Activated CD4-positive, alpha-beta T cell treated with anti-CD3 and anti-CD28 coated beads, Interleukin-2, amount 10 ng/mL, durations not matched to agents 24 days and 14 days (primary cell): ENCODE data around the gene GUCY2D. TPM values are rescaled to one million over a fixed set of nuclear protein-coding genes. Genes with fewer than 3 reads are reported as not detected.

ENCODE experiments used
- DNase-seq: peaks from one replicate; pipeline ENCODE4 v3.0.0; 2022
- H3K27ac Mint-ChIP-seq: one replicate; pipeline ENCODE4 v1.8.0; 2022; ENCODE audit warnings: mild to moderate bottlenecking, mixed read lengths
- H3K27me3 Mint-ChIP-seq: one replicate; pipeline ENCODE4 v1.8.0; 2022; ENCODE audit warnings: mixed read lengths
- H3K36me3 Mint-ChIP-seq: one replicate; pipeline ENCODE4 v1.8.0; 2022; ENCODE audit warnings: low read depth, mild to moderate bottlenecking, mixed read lengths
- H3K4me1 Mint-ChIP-seq: one replicate; pipeline ENCODE4 v1.8.0; 2021; ENCODE audit warnings: mixed read lengths
- H3K4me3 Mint-ChIP-seq: one replicate; pipeline ENCODE4 v1.8.0; 2022; ENCODE audit warnings: mild to moderate bottlenecking, moderate library complexity, mixed read lengths
- H3K9me3 Mint-ChIP-seq: one replicate; pipeline ENCODE4 v1.8.0; 2021; ENCODE audit warnings: mixed read lengths
- intact Hi-C: fragments of 100-400 bp; cut with micrococcal nuclease; formaldehyde crosslinking; loops from one replicate; pipeline ENCODE4 v1.15.1; 2023
- total RNA-seq: library from RNA; stranded (reverse); gene quantifications from 2 replicates; pipeline ENCODE4 v1.2.3, GENCODE V29; 2022

GUCY2D gene
- total RNA-seq, 1 donor from 2014 or later, result not detected

DNA sequence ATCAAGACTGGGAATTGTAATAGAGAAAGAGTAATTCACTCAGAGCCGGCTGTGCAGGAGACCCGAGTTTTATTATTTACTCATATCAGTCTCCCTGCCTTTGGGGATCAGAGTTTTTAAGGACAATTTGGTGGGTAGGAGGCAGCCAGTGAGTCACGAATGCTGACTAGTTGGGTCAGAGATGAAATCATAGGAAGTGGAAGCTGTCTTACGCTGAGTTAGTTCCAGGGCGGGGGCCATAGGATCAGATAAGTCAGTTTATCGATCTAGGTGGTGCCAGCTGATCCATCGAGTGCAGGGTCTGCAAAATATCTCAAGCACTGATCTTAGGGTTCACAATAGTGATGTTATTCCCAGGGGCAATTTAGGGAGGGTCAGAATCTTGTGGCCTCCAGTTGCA is 20.2 kb upstream of the GUCY2D start:
- peaks cover 1% of the 10 kb centered on the region for H3K4me1 Mint-ChIP-seq
- no peak overlapping the region for H3K4me3 Mint-ChIP-seq
- H3K27me3 Mint-ChIP-seq, result peaks cover 29% of the 10 kb centered on the region
- no peak overlapping the region for H3K27ac Mint-ChIP-seq
- peaks cover 2% of the 10 kb centered on the region for H3K36me3 Mint-ChIP-seq
- DNase-seq, result no peak
- peaks cover 4% of the 10 kb centered on the region for H3K9me3 Mint-ChIP-seq
- intact Hi-C loops, result no loop called here

DNA sequence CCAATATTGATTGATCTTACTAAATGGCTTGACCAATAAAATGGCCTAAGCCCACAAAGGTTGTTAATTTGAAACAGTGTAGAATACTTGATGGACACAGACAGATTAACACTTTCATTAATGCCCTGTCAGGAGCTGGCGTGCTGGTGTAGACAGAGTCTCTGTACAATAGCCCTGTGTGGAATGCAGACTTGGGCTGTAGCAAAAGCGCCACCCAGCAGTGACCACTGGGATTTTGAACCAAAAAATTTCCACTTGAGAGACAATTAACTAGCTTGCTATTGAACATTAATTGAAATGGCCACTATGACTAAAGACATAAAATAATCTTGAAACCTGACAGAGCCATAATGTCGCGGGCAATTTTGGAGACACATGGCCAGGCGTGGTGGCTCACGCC is 19.7 kb upstream of the GUCY2D start:
- intact Hi-C loops, result no loop called here
- H3K36me3 Mint-ChIP-seq, result peaks cover 2% of the 10 kb centered on the region
- DNase-seq, result no peak
- peaks cover 3% of the 10 kb centered on the region for H3K9me3 Mint-ChIP-seq
- peaks cover 30% of the 10 kb centered on the region for H3K27me3 Mint-ChIP-seq
- H3K27ac Mint-ChIP-seq, result no peak overlapping the region
- H3K4me3 Mint-ChIP-seq, result no peak overlapping the region
- H3K4me1 Mint-ChIP-seq, result peaks cover 1% of the 10 kb centered on the region

DNA sequence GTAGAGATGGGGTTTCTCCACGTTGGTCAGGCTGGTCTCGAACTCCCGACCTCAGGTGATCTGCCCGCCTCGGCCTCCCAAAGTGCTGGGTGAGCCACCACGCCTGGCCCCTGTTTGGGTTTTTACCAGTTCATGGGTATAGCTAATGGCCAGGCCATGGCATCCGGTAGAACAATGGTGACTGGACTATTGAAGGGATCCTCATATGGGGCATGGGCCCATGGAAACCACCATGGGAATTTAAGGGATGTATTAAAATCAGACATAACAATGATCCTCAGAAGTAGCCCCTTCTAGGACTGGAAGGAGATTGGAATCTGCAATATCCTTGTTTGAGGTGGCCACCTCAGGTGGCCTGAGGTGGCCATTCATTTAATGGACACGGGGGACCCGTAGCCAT is 17.5 kb upstream of the GUCY2D start:
- Mint-ChIP-seq H3K9me3 (no peaks in the 10 kb centered on the region), H3K27ac (no peak overlapping the region), H3K36me3 (no peaks in the 10 kb centered on the region), H3K4me1 (peaks cover 9% of the 10 kb centered on the region), H3K4me3 (no peak overlapping the region), H3K27me3 (peaks cover 23% of the 10 kb centered on the region)
- DNase-seq, result no peak
- intact Hi-C loops, result no loop called here

DNA sequence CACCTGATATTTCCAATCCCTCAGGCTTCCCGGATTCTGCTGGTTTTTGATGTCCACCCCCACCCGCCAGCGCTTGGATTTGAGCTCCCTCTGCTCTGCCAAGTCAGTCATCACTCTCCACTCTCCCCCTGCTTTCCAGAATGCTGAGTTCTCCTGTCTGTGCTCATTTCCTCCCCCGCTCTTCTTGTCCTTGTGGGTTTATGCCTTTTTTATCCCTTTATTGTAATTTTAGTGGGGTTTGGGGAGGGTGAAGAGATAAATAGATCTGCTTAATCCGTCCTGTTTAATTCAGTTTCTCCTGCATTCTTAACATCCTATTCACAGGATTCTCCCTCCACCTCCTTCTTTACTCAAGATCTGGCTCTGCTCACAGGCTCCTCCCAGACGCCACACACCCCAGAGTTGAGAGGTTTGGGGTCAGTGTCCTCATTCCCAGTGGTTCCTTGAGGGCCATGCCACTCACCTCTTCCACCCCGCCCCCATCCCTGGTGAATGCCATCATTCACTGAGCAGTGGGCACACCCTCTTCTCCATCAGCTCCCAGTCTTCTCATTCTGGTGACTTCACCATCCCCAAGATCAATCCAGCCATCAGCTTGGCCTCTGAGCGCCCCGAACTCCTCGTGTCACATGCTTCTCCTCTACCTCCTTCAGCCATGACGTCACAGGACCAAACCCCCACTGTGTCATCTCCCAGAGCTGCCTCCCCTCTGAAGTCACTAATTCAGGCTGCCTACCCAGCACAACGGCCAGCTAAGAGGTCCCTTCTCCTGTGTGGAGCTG is 15.1 kb upstream of the GUCY2D start:
- no peak for DNase-seq
- peaks cover 19% of the 10 kb centered on the region for H3K4me1 Mint-ChIP-seq
- no peak overlapping the region for H3K27ac Mint-ChIP-seq
- intact Hi-C loops, result no loop called here
- H3K4me3 Mint-ChIP-seq, result no peak overlapping the region
- no peaks in the 10 kb centered on the region for H3K36me3 Mint-ChIP-seq
- no peaks in the 10 kb centered on the region for H3K9me3 Mint-ChIP-seq
- peaks cover 18% of the 10 kb centered on the region for H3K27me3 Mint-ChIP-seq

DNA sequence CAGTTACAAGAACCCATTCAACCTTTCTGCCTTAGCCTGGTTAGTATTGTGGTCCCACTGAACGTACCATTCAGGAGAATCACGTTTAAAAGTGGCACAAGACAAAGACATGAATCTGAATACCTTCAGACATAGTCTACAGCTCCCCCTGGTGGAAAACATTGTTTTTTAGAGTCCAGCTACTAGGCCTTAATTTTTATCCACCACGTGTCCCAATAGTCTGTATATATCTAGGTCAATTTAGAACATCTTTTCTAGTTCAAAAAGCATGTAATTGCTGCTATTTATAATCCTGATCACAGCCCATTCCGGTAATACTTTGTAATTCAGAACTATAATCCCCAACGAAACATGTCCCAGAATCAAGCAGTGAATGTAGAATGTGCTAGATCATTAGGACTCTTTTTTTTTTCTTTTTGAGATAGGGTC is 13.7 kb upstream of the GUCY2D start:
- Mint-ChIP-seq H3K27me3 (peaks cover 19% of the 10 kb centered on the region), H3K9me3 (no peaks in the 10 kb centered on the region), H3K4me3 (peak overlapping the region; percentile 46), H3K27ac (peak overlapping the region; percentile 87), H3K36me3 (no peaks in the 10 kb centered on the region), H3K4me1 (peaks cover 19% of the 10 kb centered on the region)
- intact Hi-C loops, result loop anchor here (1.0 to 2.0 kb wide), 4 partner anchors 56 to 166 kb away; partner anchors contain the start of gene CNTROB
- peak; percentile 92 for DNase-seq

DNA sequence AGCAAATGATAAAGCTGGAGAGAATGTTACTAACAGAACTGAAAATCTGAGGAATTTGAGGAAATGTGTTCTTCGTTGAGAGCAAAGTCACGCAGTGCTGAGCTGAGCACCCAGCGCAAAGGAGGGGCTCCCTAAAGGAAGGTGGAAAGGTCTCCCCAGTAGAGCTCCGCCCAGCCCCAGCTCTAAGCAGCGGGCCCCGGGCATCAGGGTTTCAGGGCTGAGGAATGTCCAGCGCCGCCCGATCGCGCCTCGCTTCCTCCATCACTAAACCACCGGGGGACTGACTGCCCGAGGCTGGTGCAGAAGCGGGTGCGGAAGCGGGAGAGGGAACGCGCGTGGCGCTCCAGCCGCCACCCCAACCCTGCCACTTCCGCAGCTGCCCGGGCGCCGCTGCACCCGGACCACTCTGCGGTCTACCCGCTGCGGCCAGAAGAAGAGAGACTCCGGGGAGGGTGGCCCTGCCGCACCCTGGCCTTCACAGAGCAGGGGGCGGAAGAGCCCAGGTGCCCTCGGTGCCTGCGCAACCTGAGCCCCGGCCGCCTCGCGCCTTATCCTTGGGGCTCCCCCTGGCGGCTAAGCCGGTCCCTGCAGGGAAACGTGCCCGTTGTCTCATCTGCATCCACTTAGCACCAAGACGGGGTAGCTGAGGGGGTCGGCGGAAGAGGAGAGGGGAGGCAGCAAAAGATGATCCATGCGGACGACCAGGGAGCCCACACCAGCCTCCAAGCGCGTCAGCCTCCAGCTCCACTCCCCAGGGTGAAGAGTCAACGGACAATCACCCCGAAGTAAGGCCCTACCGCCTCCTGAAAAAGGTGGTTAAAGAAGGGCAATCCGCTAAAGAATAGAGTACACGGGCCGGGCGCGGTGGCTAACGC is 12.4 kb upstream of the GUCY2D start:
- peaks cover 19% of the 10 kb centered on the region for H3K4me1 Mint-ChIP-seq
- H3K27ac Mint-ChIP-seq, result peak overlapping the region; percentile 87
- intact Hi-C loops, result loop anchor here (1.0 to 2.0 kb wide), 4 partner anchors 67 to 247 kb away; no protein-coding TSS in a partner anchor
- H3K27me3 Mint-ChIP-seq, result peaks cover 22% of the 10 kb centered on the region
- H3K36me3 Mint-ChIP-seq, result no peaks in the 10 kb centered on the region
- no peaks in the 10 kb centered on the region for H3K9me3 Mint-ChIP-seq
- DNase-seq, result peak; percentile 98
- H3K4me3 Mint-ChIP-seq, result peak overlapping the region; percentile 79

DNA sequence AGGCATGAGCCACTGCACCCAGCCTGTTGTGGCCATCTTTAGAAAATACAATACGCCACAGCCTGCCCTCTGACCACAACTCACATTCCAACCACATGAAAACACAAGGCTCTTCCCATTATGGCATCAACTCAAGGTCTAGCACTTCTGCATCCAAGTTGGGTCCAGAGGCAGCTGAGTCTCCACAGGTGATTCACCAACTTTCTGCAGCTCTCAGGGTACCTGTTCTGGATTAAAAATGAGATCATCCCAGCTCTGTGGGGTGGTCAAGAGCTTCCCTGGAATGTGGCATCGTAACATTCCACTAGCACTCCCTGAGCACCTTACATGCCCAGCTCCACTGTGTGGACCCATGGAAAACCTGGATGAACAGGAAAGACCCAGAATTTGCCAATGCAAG is 9.9 kb upstream of the GUCY2D start:
- DNase-seq, result no peak
- H3K4me1 Mint-ChIP-seq, result peaks cover 23% of the 10 kb centered on the region
- H3K9me3 Mint-ChIP-seq, result no peaks in the 10 kb centered on the region
- intact Hi-C loops, result no loop called here
- H3K36me3 Mint-ChIP-seq, result no peaks in the 10 kb centered on the region
- no peak overlapping the region for H3K4me3 Mint-ChIP-seq
- no peak overlapping the region for H3K27ac Mint-ChIP-seq
- H3K27me3 Mint-ChIP-seq, result peaks cover 23% of the 10 kb centered on the region

DNA sequence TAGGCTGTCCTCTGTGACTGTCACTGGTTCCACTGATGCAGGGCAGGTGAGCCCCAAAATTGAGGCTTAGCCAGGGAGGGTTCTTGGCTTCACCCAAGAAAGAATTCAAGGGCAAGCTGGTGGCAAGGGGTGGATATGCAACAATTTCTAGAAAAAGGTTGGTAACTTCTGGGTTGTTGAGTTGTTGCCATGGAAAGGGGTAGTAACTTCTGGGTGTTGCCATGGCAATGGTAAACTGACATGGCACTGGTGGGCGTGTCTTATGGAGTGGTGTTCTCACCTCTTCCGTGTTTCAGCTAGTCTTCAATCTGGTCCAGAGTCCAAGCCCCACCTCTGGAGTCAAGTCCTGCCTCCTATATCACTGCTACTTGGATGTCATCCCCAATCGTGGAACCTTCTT is 9.5 kb upstream of the GUCY2D start:
- Mint-ChIP-seq H3K27ac (peak overlapping the region; percentile 19), H3K36me3 (no peaks in the 10 kb centered on the region), H3K4me3 (no peak overlapping the region), H3K4me1 (peaks cover 23% of the 10 kb centered on the region), H3K27me3 (peaks cover 23% of the 10 kb centered on the region), H3K9me3 (no peaks in the 10 kb centered on the region)
- intact Hi-C loops, result no loop called here
- peak; percentile 67 for DNase-seq

DNA sequence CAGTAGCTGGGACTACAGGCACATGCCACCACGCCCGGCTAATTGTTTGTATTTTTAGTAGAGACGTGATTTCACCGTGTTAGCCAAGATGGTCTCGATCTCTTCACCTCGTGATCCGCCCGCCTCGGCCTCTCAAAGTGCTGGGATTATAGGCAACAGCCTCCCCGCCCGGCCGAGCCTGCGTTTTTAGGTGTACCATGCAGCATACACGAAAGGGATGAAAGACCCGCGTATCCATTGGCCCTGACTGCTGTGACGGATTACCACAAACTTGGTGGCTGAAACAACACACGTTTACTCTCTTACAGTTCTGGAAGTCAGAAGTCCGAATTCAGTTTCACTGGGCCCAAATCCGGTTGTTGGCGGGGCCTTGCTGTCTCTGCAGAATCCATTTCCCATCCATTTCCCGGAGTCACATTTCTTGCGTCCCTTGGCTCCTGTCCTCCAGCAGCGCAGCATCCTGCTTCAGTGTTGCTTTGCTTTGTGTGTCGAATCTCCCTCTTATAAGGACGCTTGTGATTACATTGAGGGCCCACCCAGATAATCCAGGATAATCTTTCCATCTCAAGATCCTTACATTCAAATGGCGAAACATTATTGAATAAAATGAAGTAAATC is 8.3 kb upstream of the GUCY2D start:
- intact Hi-C loops, result no loop called here
- H3K36me3 Mint-ChIP-seq, result no peaks in the 10 kb centered on the region

DNA sequence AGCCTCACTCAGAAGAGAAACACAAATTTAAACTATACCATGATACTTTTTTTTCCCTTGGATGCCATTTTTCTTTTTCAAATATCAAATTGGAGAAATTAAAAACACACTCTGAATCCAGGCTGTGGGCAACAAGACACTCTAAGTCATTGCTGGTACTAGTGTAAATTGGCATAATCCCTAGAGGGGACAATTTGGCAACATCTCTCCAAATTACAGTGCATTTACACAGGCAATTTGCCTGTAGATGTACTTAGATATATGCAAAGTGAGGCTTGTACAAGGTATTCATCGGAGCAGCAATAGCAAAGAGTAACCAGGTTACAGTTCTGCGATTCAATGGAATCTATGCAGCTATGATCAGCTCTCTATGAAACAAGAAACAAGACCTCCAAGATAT is 6.7 kb upstream of the GUCY2D start:
- DNase-seq, result no peak
- peaks cover 37% of the 10 kb centered on the region for H3K27me3 Mint-ChIP-seq
- H3K27ac Mint-ChIP-seq, result no peak overlapping the region
- no peaks in the 10 kb centered on the region for H3K9me3 Mint-ChIP-seq
- H3K4me3 Mint-ChIP-seq, result no peak overlapping the region
- no peaks in the 10 kb centered on the region for H3K36me3 Mint-ChIP-seq
- intact Hi-C loops, result no loop called here
- H3K4me1 Mint-ChIP-seq, result peaks cover 8% of the 10 kb centered on the region

More for the DNA sequence above, 8.3 kb upstream of the GUCY2D start:
- no peak for DNase-seq
- Mint-ChIP-seq H3K27ac (no peak overlapping the region), H3K4me3 (no peak overlapping the region), H3K27me3 (peaks cover 28% of the 10 kb centered on the region), H3K9me3 (no peaks in the 10 kb centered on the region), H3K4me1 (peaks cover 20% of the 10 kb centered on the region)

DNA sequence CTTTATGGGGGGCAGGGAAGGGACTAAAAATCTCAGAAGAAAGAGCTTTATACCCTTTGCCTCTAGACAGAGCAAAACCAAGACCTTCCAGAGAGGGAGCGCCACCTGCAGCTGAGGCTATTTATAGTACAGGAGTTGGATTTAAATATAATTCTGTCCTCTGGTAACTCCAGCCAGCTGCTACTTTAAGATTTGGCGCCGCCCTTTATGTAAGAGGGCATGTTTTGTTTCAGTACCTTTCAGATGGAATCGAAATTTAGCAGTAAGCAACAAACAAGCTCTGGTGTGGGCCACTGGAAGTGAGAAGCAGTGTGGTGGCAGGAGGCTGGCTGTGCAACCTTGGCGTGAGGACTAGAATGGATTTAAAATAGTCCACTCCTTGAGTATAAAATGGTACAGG is 5.2 kb upstream of the GUCY2D start:
- no peaks in the 10 kb centered on the region for H3K36me3 Mint-ChIP-seq
- intact Hi-C loops, result no loop called here
- no peak overlapping the region for H3K27ac Mint-ChIP-seq
- H3K4me1 Mint-ChIP-seq, result peaks cover 7% of the 10 kb centered on the region
- H3K27me3 Mint-ChIP-seq, result peaks cover 48% of the 10 kb centered on the region
- H3K4me3 Mint-ChIP-seq, result no peak overlapping the region
- peak; percentile 83 for DNase-seq
- H3K9me3 Mint-ChIP-seq, result no peaks in the 10 kb centered on the region

DNA sequence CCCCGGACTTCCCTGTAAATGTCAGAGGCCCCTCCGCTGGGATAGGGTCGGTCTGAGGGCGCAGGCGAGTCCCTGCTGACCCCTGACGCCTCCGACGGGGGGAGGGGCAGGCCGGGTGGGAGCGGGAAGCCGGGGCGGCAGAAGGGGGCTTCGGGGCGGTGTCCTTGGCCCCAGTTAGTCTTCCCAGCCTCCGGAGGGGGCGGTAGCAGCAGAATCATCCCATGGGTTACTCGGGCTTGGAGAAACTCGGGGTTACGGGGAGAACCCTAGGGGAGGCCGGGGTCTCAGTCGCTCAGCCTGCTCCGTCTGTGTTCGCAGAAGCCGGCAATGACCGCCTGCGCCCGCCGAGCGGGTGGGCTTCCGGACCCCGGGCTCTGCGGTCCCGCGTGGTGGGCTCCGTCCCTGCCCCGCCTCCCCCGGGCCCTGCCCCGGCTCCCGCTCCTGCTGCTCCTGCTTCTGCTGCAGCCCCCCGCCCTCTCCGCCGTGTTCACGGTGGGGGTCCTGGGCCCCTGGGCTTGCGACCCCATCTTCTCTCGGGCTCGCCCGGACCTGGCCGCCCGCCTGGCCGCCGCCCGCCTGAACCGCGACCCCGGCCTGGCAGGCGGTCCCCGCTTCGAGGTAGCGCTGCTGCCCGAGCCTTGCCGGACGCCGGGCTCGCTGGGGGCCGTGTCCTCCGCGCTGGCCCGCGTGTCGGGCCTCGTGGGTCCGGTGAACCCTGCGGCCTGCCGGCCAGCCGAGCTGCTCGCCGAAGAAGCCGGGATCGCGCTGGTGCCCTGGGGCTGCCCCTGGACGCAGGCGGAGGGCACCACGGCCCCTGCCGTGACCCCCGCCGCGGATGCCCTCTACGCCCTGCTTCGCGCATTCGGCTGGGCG is 542 bp downstream of the GUCY2D start:
- H3K27me3 Mint-ChIP-seq, result peaks cover 48% of the 10 kb centered on the region
- no peak overlapping the region for H3K4me3 Mint-ChIP-seq
- H3K27ac Mint-ChIP-seq, result no peak overlapping the region
- H3K36me3 Mint-ChIP-seq, result no peaks in the 10 kb centered on the region
- DNase-seq, result no peak
- H3K4me1 Mint-ChIP-seq, result peaks cover 5% of the 10 kb centered on the region
- no peaks in the 10 kb centered on the region for H3K9me3 Mint-ChIP-seq
- intact Hi-C loops, result no loop called here

DNA sequence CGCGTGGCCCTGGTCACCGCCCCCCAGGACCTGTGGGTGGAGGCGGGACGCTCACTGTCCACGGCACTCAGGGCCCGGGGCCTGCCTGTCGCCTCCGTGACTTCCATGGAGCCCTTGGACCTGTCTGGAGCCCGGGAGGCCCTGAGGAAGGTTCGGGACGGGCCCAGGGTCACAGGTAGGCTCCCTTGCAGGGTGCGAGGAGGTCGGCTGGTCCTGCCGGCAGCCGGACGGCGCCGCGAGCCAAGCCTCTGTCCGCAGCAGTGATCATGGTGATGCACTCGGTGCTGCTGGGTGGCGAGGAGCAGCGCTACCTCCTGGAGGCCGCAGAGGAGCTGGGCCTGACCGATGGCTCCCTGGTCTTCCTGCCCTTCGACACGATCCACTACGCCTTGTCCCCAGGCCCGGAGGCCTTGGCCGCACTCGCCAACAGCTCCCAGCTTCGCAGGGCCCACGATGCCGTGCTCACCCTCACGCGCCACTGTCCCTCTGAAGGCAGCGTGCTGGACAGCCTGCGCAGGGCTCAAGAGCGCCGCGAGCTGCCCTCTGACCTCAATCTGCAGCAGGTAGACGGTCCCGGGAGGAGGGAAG is 1.3 kb downstream of the GUCY2D start:
- no peak for DNase-seq
- peaks cover 5% of the 10 kb centered on the region for H3K4me1 Mint-ChIP-seq
- H3K9me3 Mint-ChIP-seq, result no peaks in the 10 kb centered on the region
- H3K27ac Mint-ChIP-seq, result no peak overlapping the region
- no peak overlapping the region for H3K4me3 Mint-ChIP-seq
- no peaks in the 10 kb centered on the region for H3K36me3 Mint-ChIP-seq
- H3K27me3 Mint-ChIP-seq, result peaks cover 46% of the 10 kb centered on the region
- intact Hi-C loops, result no loop called here
